Activated CD8-positive, alpha-beta memory T cell treated with anti-CD3 and anti-CD28 coated beads for 1 hour (primary cell): ENCODE results near the gene TOMM5.
"Not testable (repeated sequence)": the region's sequence is repeated elsewhere in the genome, so short reads cannot be mapped to it uniquely, and the experiment has no call there.

ENCODE experiments used
- DNase-seq, 2 donors: peaks; one replicate each; pipeline ENCODE4 v3.0.0-alpha.2; 2020; ENCODE audit warnings: low read depth in 1 of 2; ENCODE audit errors: extremely low read depth in 1 of 2

Gene TOMM5

GRCh38 chr9:37617161-37617560 is 24.8 kb upstream of the TOMM5 start:
- DNase-seq, result no peak

GRCh38 chr9:37611961-37612360 is 19.6 kb upstream of the TOMM5 start:
- DNase-seq, result no peak

- DNase-seq, result no peak
These were observed 18.6 kb upstream of the TOMM5 start for GRCh38 chr9:37611014-37611413.

- DNase-seq, result no peak
These were observed 17.5 kb upstream of the TOMM5 start for GRCh38 chr9:37609735-37610397.

- DNase-seq, result no peak
These were observed 15.9 kb upstream of the TOMM5 start for GRCh38 chr9:37608250-37608649.

GRCh38 chr9:37604296-37604695 is 11.9 kb upstream of the TOMM5 start:
- DNase-seq, result no peak

GRCh38 chr9:37602817-37603216 is 10.4 kb upstream of the TOMM5 start:
- no peak for DNase-seq

GRCh38 chr9:37602061-37602460 is 9.7 kb upstream of the TOMM5 start:
- not testable (repeated sequence) for DNase-seq

- no peak for DNase-seq
These were observed 4.1 kb upstream of the TOMM5 start for GRCh38 chr9:37596504-37596903.

- no peak for DNase-seq
These were observed 1.6 kb upstream of the TOMM5 start for GRCh38 chr9:37593883-37594448.

GRCh38 chr9:37587521-37587920 is 4.9 kb downstream of the TOMM5 start:
- DNase-seq, result no peak

- no peak for DNase-seq
These were observed 8.8 kb downstream of the TOMM5 start for GRCh38 chr9:37583522-37584121.

- DNase-seq, result no peak
These were observed 9.7 kb downstream of the TOMM5 start for GRCh38 chr9:37582548-37583157.

- peak in 1 of 2 donors; percentile 17 for DNase-seq
These were observed 16.3 kb downstream of the TOMM5 start, which contains the start of gene FBXO10 for GRCh38 chr9:37575921-37576721. Gene FBXO10, minus strand, starts transcription at chr9:37576380. Its CDS starts 34,612 bp downstream, at chr9:37541768.

GRCh38 chr9:37575511-37575914 is 16.9 kb downstream of the TOMM5 start:
- no peak for DNase-seq

- no peak for DNase-seq
These were observed 17.4 kb downstream of the TOMM5 start for GRCh38 chr9:37575001-37575400.

GRCh38 chr9:37574241-37574721 is 18.1 kb downstream of the TOMM5 start:
- no peak for DNase-seq

- DNase-seq, result no peak
These were observed 21.1 kb downstream of the TOMM5 start for GRCh38 chr9:37571282-37571681.

- DNase-seq, result no peak
These were observed 25.7 kb downstream of the TOMM5 start for GRCh38 chr9:37566716-37567115.

GRCh38 chr9:37565661-37566618 is 26.5 kb downstream of the TOMM5 start:
- DNase-seq, result no peak
